ENCODE results near the gene PPRC1.

GRCh38 chr10:102163342-102163989, 30.6 kb downstream of the PPRC1 start:
- TF ChIP-seq CTCF (IDR thresholded peaks at IDR 0.05) (no peak), POLR2A (IDR thresholded peaks at IDR 0.05) (no peak)

All from lower leg skin (tissue), 3 donors.